CD14-positive monocyte (primary cell): ENCODE results near the gene RAP2A. TPM values are rescaled to one million over a fixed set of nuclear protein-coding genes. Genes with fewer than 3 reads are reported as not detected.
A peak's percentile ranks its signal among the peaks of the same experiment; 100 is the strongest.

Source experiments
- DNase-seq, 3 donors: peaks; one replicate each; pipeline ENCODE4 v3.0.0-alpha.2; 2011 to 2022
- H2AFZ ChIP-seq: 2 replicates; pipeline ENCODE4 v1.6.0; 2012; ENCODE audit warnings: mild to moderate bottlenecking, low read depth, low read length, inconsistent platforms; ENCODE audit not compliant: insufficient read depth, poor library complexity, severe bottlenecking
- H3K27ac ChIP-seq, 2 donors: 1 replicate in 1 of 2; 2 replicates in 1 of 2; pipeline ENCODE4 v1.5.1; 2012 to 2013; ENCODE audit warnings: low read length in 2 of 2, control low read depth in 1 of 2, inconsistent platforms in 1 of 2, low read depth in 1 of 2, mild to moderate bottlenecking in 1 of 2
- H3K27me3 ChIP-seq, 2 donors: one replicate each; pipeline versions ENCODE4 v1.6.0 to v1.6.1; 2011 to 2013; ENCODE audit warnings: low read length in 2 of 2; ENCODE audit not compliant: control insufficient read depth in 2 of 2, insufficient read depth in 2 of 2
- H3K36me3 ChIP-seq, 2 donors: replicated peaks in 1 of 2; 1 replicate in 1 of 2; 2 replicates in 1 of 2; pipeline versions ENCODE4 v1.5.1 to v1.6.1; 2012 to 2013; ENCODE audit warnings: low read length in 2 of 2, control low read depth in 1 of 2, inconsistent platforms in 1 of 2, mild to moderate bottlenecking in 1 of 2; ENCODE audit not compliant: insufficient read depth in 2 of 2, control insufficient read depth in 1 of 2
- H3K4me1 ChIP-seq, 2 donors: 1 replicate in 1 of 2; 2 replicates in 1 of 2; pipeline versions ENCODE4 v1.5.1 to v1.6.1; 2012 to 2013; ENCODE audit warnings: low read length in 2 of 2, control low read depth in 1 of 2, inconsistent platforms in 1 of 2, mild to moderate bottlenecking in 1 of 2, moderate library complexity in 1 of 2; ENCODE audit not compliant: insufficient read depth in 2 of 2, control insufficient read depth in 1 of 2
- H3K4me2 ChIP-seq: replicated peaks from 2 replicates; pipeline ENCODE3; 2012; ENCODE audit warnings: low read length, moderate library complexity, mild to moderate bottlenecking; ENCODE audit not compliant: poor library complexity, severe bottlenecking; ENCODE audit errors: extremely low read depth
- H3K4me3 ChIP-seq, 3 experiments: fragments of 200-600 bp in 1 of 3; sonication (generic) in 1 of 3; replicated peaks in 1 of 3; 1 replicate in 2 of 3; 2 replicates in 1 of 3; pipeline ENCODE4 v1.5.1; 2011 to 2013; ENCODE audit warnings: low read length in 3 of 3, mild to moderate bottlenecking in 3 of 3, control low read depth in 2 of 3, low read depth in 2 of 3, inconsistent platforms in 1 of 3, moderate library complexity in 1 of 3
- H3K79me2 ChIP-seq: 2 replicates; pipeline ENCODE4 v1.6.0; 2012; ENCODE audit warnings: mild to moderate bottlenecking, control low read depth, inconsistent platforms, low read length, moderate library complexity; ENCODE audit not compliant: insufficient read depth
- H3K9ac ChIP-seq: 2 replicates; pipeline ENCODE4 v1.6.0; 2017; ENCODE audit warnings: low read length, mild to moderate bottlenecking; ENCODE audit not compliant: insufficient read depth, poor library complexity, severe bottlenecking
- H3K9me3 ChIP-seq, 2 donors: replicated peaks in 1 of 2; 1 replicate in 1 of 2; 2 replicates in 1 of 2; pipeline versions ENCODE4 v1.5.1 to v1.6.1; 2012 to 2013; ENCODE audit warnings: low read length in 2 of 2, control low read depth in 1 of 2; ENCODE audit not compliant: control insufficient read depth in 1 of 2, insufficient read depth in 1 of 2
- H4K20me1 ChIP-seq: 2 replicates; pipeline ENCODE4 v1.6.0; 2012; ENCODE audit warnings: mild to moderate bottlenecking, low read length, control low read depth, moderate library complexity; ENCODE audit not compliant: insufficient read depth
- H3K27ac Mint-ChIP-seq, 7 donors: one replicate each; pipeline ENCODE4 v1.8.0; 2020; ENCODE audit warnings: mild to moderate bottlenecking in 7 of 7, mixed read lengths in 7 of 7, moderate library complexity in 6 of 7, inconsistent platforms in 2 of 7
- H3K27me3 Mint-ChIP-seq, 3 donors: one replicate each; pipeline ENCODE4 v1.8.0; 2021 to 2022; ENCODE audit warnings: low read depth in 3 of 3, mild to moderate bottlenecking in 3 of 3, mixed read lengths in 3 of 3, moderate library complexity in 3 of 3, inconsistent platforms in 1 of 3
- H3K36me3 Mint-ChIP-seq, 2 donors: one replicate each; pipeline ENCODE4 v1.8.0; 2020; ENCODE audit warnings: mixed read lengths in 2 of 2, inconsistent platforms in 1 of 2, mild to moderate bottlenecking in 1 of 2
- H3K4me1 Mint-ChIP-seq: one replicate; pipeline ENCODE4 v1.8.0; 2020; ENCODE audit warnings: mild to moderate bottlenecking, mixed read lengths
- H3K4me3 Mint-ChIP-seq, 2 donors: one replicate each; pipeline ENCODE4 v1.8.0; 2020; ENCODE audit warnings: mild to moderate bottlenecking in 2 of 2, mixed read lengths in 2 of 2, moderate library complexity in 1 of 2
- H3K9me3 Mint-ChIP-seq, 7 donors: one replicate each; pipeline ENCODE4 v1.8.0; 2020 to 2022; ENCODE audit warnings: mixed read lengths in 7 of 7, mild to moderate bottlenecking in 6 of 7, moderate library complexity in 6 of 7, inconsistent platforms in 2 of 7
- WGBS: methylation state at CpG from one replicate; pipeline ENCODE4 v1.1.5; 2013; ENCODE audit warnings: missing lambda C conversion rate; ENCODE audit not compliant: insufficient coverage; 5-methylcytosine and 5-hydroxymethylcytosine counted together
- intact Hi-C, 2 donors: fragments of 100-400 bp; cut with micrococcal nuclease; formaldehyde crosslinking; loops; one replicate each; pipeline versions ENCODE4 v1.15.0 to v1.15.1; 2023
- polyA plus RNA-seq, 3 donors: library from polyadenylated mRNA; depleted of rRNA in 1 of 3; unstranded in 2 of 3; stranded (reverse) in 1 of 3; fragments of 300-500 nt in 2 of 3; fragments of >200 nt in 1 of 3; fragmentation: Illumina TruSeq in 2 of 3; gene quantifications; 1 replicate in 2 of 3; 2 replicates in 1 of 3; pipeline ENCODE4 v1.2.3, GENCODE V29; 2012 to 2021
- TF ChIP-seq, protein P1 (sequence below): fragments of 200-600 bp; IDR thresholded peaks from one replicate; pipeline ENCODE4 v1.8.0; 2022; ENCODE audit warnings: antibody characterized with exemption, mild to moderate bottlenecking

Gene RAP2A
- polyA plus RNA-seq, 3 donors: 2.3 to 5.3 (median 4.5) TPM

DNA sequence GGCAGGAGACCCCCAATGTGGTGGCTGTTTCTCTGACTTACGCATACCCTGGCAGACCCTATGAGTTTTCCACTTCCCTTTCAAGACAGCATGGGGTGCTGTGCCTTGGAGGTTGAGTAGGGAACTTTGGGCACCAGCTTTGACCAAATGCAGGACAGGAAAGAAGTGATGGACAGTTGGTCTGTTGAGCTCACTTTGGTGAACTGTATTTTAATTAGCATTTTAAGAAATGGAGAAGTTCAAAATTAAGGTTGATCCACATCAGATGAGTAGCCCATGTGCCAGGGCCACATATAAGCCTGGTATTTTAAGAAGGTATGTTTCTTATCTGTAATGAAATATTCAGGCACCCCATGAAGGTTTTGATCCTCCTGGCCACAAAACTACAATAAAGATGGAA is 46.1 kb upstream of the RAP2A start:
- Histone ChIP-seq H3K9ac (peak overlapping the region; percentile 0), H2AFZ (peak overlapping the region; percentile 46), H3K9me3 (no peaks in the 10 kb centered on the region), H3K79me2 (peaks cover 6% of the 10 kb centered on the region), H4K20me1 (no peaks in the 10 kb centered on the region), H3K27me3 (no peaks in the 10 kb centered on the region), H3K4me1 (peaks cover 51 to 53% of the 10 kb centered on the region in 2 donors), H3K4me2 (peak overlapping the region; percentile 71), H3K4me3 (peak overlapping the region in 1 of 3 experiments; percentile 67), H3K27ac (peak overlapping the region; percentile 87 to 89), H3K36me3 (peaks cover 4 to 15% of the 10 kb centered on the region in 2 donors)
- H3K27ac Mint-ChIP-seq: peak overlapping the region; percentile 89 to 98 (median 96)
- H3K27me3 Mint-ChIP-seq: no peaks in the 10 kb centered on the region
- intact Hi-C loops: loop anchor here in 1 of 2 donors (10.0 kb wide), 1 partner anchor 47 kb away; the partner anchor contains the start of gene RAP2A
- peaks cover 10 to 11% of the 10 kb centered on the region in 2 donors for H3K36me3 Mint-ChIP-seq
- peaks cover 0 to 2% (median 0%) of the 10 kb centered on the region in 7 donors for H3K9me3 Mint-ChIP-seq
- peak overlapping the region; percentile 57 to 84 for H3K4me3 Mint-ChIP-seq
- peak in 1 of 3 donors; percentile 44 for DNase-seq
- WGBS: no CpG with 5 or more reads among the region's 1 CpG
- TF ChIP-seq, protein P1, sequence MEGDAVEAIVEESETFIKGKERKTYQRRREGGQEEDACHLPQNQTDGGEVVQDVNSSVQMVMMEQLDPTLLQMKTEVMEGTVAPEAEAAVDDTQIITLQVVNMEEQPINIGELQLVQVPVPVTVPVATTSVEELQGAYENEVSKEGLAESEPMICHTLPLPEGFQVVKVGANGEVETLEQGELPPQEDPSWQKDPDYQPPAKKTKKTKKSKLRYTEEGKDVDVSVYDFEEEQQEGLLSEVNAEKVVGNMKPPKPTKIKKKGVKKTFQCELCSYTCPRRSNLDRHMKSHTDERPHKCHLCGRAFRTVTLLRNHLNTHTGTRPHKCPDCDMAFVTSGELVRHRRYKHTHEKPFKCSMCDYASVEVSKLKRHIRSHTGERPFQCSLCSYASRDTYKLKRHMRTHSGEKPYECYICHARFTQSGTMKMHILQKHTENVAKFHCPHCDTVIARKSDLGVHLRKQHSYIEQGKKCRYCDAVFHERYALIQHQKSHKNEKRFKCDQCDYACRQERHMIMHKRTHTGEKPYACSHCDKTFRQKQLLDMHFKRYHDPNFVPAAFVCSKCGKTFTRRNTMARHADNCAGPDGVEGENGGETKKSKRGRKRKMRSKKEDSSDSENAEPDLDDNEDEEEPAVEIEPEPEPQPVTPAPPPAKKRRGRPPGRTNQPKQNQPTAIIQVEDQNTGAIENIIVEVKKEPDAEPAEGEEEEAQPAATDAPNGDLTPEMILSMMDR: no peak
- H3K4me1 Mint-ChIP-seq: peaks cover 48% of the 10 kb centered on the region

GRCh38 chr13:97388373-97388772 is 45.6 kb upstream of the RAP2A start:
- no peaks in the 10 kb centered on the region for H4K20me1 ChIP-seq
- intact Hi-C loops: loop anchor here in 1 of 2 donors (10.0 kb wide), 1 partner anchor 46 kb away; the partner anchor contains the start of gene RAP2A
- H3K9me3 ChIP-seq: no peaks in the 10 kb centered on the region
- peak overlapping the region; percentile 33 for H3K9ac ChIP-seq
- Mint-ChIP-seq H3K4me3 (peak overlapping the region in 1 of 2 donors; percentile 65), H3K27me3 (no peaks in the 10 kb centered on the region), H3K4me1 (peaks cover 46% of the 10 kb centered on the region), H3K9me3 (peaks cover 0 to 2% (median 0%) of the 10 kb centered on the region in 7 donors), H3K36me3 (peaks cover 9 to 10% of the 10 kb centered on the region in 2 donors), H3K27ac (peak overlapping the region; percentile 84 to 96 (median 89))
- no peak overlapping the region for H3K4me3 ChIP-seq
- H3K36me3 ChIP-seq: peaks cover 6 to 18% of the 10 kb centered on the region in 2 donors
- peaks cover 6% of the 10 kb centered on the region for H3K79me2 ChIP-seq
- H3K4me1 ChIP-seq: peaks cover 51 to 53% of the 10 kb centered on the region in 2 donors
- H3K4me2 ChIP-seq: peak overlapping the region; percentile 71
- WGBS: 0% methylated on average over 2 of the region's 3 CpGs
- TF ChIP-seq, protein P1: no peak
- peak in 1 of 3 donors; percentile 17 for DNase-seq
- H2AFZ ChIP-seq: peak overlapping the region; percentile 63
- H3K27me3 ChIP-seq: no peaks in the 10 kb centered on the region
- peak overlapping the region; percentile 40 to 87 for H3K27ac ChIP-seq
